ENCODE results near the gene B3GALNT2. TPM values are rescaled to one million over a fixed set of nuclear protein-coding genes. Genes with fewer than 3 reads are reported as not detected.

B3GALNT2 gene
- total RNA-seq, 2 donors from 2014 or later = 9.4 to 18.1 TPM

- H3K27ac Mint-ChIP-seq = no peak overlapping the region
These were observed 9.5 kb upstream of the B3GALNT2 start for GRCh38 chr1:235513495-235514366.

GRCh38 chr1:235511470-235512240 is 7.4 kb upstream of the B3GALNT2 start:
- no peak for ATAC-seq (replicated peaks)

More at GRCh38 chr1:235513495-235514366, 9.5 kb upstream of the B3GALNT2 start:
- Mint-ChIP-seq H3K4me3 (no peak overlapping the region), H3K27me3 (peaks cover 7% of the 10 kb centered on the region), H3K4me1 (no peaks in the 10 kb centered on the region), H3K36me3 (ENCODE audit: low read depth) (no peaks in the 10 kb centered on the region), H3K9me3 (no peaks in the 10 kb centered on the region)
- ATAC-seq (replicated peaks) = peak; percentile 63

DNA sequence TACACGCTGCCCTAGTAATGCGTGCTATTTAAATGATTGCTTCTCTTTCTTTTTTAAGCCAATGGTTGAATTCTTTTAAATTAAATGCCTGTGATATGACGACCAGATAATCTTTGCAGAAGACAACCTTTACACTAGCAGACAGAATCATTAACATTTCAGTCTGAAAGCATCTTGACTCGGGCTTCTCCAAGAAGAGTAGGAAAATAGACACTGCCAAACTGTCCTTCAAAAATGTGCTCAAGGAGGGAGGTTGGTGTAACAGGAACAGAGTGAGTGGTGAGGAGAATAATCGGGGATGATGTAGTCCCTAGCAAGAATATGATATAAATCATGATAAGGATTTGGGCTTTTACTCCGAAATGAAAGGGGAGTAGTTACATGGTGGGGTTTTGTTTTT is 6.6 kb upstream of the B3GALNT2 start:
- Mint-ChIP-seq H3K36me3 (ENCODE audit: low read depth) (no peaks in the 10 kb centered on the region), H3K27me3 (peaks cover 7% of the 10 kb centered on the region), H3K9me3 (no peaks in the 10 kb centered on the region), H3K4me1 (peaks cover 5% of the 10 kb centered on the region), H3K4me3 (no peak overlapping the region), H3K27ac (no peak overlapping the region)
- no peak for ATAC-seq (replicated peaks)

More at GRCh38 chr1:235511470-235512240, 7.4 kb upstream of the B3GALNT2 start:
- H3K27me3 Mint-ChIP-seq = peaks cover 7% of the 10 kb centered on the region
- no peaks in the 10 kb centered on the region for H3K36me3 Mint-ChIP-seq (ENCODE audit: low read depth)
- H3K4me1 Mint-ChIP-seq = no peaks in the 10 kb centered on the region
- H3K4me3 Mint-ChIP-seq = no peak overlapping the region
- H3K9me3 Mint-ChIP-seq = no peaks in the 10 kb centered on the region
- H3K27ac Mint-ChIP-seq = no peak overlapping the region

DNA sequence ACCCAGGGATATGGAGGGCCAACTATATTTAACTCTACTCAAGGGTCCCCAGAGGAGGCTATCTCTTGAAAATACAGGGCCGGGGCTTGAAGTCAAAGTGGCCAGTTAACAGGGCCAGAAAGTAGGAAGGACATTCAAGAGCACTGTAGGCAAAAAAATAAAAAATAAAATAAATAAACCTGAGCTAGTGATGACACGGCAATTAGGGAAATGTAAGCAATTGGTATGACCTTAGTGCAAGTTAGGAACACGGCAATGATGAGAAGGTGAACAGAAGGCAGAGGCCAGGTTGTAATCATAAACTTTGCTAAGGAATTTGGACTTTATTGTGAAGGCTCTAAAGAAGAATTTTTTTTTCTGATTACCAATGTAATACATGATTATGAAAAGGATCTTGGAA is 3.4 kb upstream of the B3GALNT2 start:
- ATAC-seq (replicated peaks) = no peak
- H3K9me3 Mint-ChIP-seq = no peaks in the 10 kb centered on the region
- peaks cover 14% of the 10 kb centered on the region for H3K4me1 Mint-ChIP-seq
- H3K36me3 Mint-ChIP-seq (ENCODE audit: low read depth) = peaks cover 14% of the 10 kb centered on the region
- no peak overlapping the region for H3K27ac Mint-ChIP-seq
- no peak overlapping the region for H3K4me3 Mint-ChIP-seq
- peaks cover 7% of the 10 kb centered on the region for H3K27me3 Mint-ChIP-seq

DNA sequence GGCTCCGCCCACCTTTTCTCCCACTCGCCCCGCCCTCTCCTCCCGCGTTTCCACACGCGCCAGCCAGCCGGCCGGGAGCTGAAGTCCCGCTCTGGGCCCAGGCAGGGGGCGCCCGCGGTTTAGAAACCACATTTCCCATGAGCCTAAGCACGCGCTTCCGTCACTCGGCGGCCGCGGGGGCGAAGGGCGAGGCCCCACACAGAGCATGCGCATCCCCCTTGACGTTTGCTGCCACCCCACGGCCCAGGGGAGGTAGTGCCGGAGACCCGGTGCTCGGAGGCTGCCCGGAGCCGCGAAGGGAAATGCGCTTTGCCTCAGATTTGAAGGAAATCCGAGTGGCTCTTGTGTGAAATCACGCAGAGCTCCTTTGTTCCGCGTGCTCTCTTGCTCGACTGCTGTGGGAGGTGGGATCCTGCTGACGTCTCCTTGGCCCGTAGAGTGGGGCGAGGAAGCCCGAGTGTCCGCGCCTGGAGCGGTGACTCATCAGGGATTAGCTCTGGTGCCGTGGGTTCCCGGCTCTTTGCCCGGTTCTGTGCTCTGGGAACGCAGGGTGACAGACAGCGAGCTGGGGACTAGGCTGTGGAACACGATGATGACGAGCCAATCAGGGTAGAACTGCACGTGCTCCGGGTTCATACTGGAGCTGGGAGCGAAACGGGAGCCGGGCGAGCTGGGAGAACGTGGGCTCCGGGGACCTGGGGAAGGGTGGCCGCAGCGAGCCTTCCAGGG is 406 bp upstream of the B3GALNT2 start:
- Mint-ChIP-seq H3K4me1 (peaks cover 25% of the 10 kb centered on the region), H3K27ac (peak overlapping the region; percentile 96), H3K36me3 (ENCODE audit: low read depth) (peaks cover 14% of the 10 kb centered on the region), H3K4me3 (peak overlapping the region; percentile 97), H3K27me3 (no peaks in the 10 kb centered on the region), H3K9me3 (no peaks in the 10 kb centered on the region)
- peak; percentile 83 for ATAC-seq (replicated peaks)

- Mint-ChIP-seq H3K27me3 (no peaks in the 10 kb centered on the region), H3K36me3 (ENCODE audit: low read depth) (peaks cover 14% of the 10 kb centered on the region), H3K9me3 (no peaks in the 10 kb centered on the region), H3K27ac (peak overlapping the region; percentile 89), H3K4me1 (peaks cover 25% of the 10 kb centered on the region), H3K4me3 (peak overlapping the region; percentile 97)
- no peak for ATAC-seq (replicated peaks)
These were observed 690 bp downstream of the B3GALNT2 start for GRCh38 chr1:235503403-235504121.

DNA sequence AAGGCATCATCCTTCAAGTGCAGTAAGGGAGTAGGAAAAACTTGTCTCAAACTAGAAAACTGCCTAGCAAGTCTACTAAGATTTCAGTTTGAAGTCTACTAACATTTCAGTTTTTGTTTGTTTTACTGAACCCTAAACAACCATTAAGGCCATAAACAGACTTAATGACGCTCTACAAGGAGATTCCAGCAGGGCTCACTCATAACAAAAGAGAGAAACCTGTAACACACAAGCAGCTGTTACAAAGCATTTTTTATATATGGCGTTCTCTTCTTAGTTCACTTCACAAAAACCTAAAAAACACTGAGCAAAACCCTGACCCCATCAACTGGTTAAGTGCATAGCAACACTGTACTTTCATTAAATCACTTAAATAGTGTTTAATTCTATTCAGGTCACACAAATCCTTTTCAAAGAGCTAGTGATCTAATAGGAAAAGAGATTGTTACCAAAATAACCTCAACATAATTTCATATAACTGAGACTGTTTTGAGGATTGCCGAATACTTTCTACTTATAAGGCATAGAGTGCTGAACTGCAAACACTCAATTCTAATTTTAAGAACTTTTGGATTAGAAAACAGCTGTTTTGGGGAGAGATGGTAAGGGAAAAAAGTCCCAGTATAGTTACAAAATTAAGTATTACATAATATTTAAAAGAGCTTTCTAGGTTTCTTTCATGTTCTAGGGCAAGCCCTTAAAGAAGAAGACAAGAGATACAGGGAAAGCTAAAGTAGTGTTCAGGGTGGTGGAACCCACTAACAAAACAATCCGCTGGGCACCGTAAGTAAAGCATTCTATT is 1.4 kb downstream of the B3GALNT2 start:
- Mint-ChIP-seq H3K27me3 (no peaks in the 10 kb centered on the region), H3K9me3 (no peaks in the 10 kb centered on the region), H3K36me3 (ENCODE audit: low read depth) (peaks cover 14% of the 10 kb centered on the region), H3K27ac (peak overlapping the region; percentile 89), H3K4me3 (peak overlapping the region; percentile 97), H3K4me1 (peaks cover 25% of the 10 kb centered on the region)
- ATAC-seq (replicated peaks) = no peak

GRCh38 chr1:235500971-235501540 is 3.2 kb downstream of the B3GALNT2 start:
- no peaks in the 10 kb centered on the region for H3K9me3 Mint-ChIP-seq
- H3K27me3 Mint-ChIP-seq = no peaks in the 10 kb centered on the region
- no peak overlapping the region for H3K27ac Mint-ChIP-seq
- ATAC-seq (replicated peaks) = no peak
- H3K4me3 Mint-ChIP-seq = no peak overlapping the region
- H3K36me3 Mint-ChIP-seq (ENCODE audit: low read depth) = peaks cover 14% of the 10 kb centered on the region
- peaks cover 20% of the 10 kb centered on the region for H3K4me1 Mint-ChIP-seq

- H3K27me3 Mint-ChIP-seq = no peaks in the 10 kb centered on the region
- H3K4me3 Mint-ChIP-seq = no peak overlapping the region
- no peak for ATAC-seq (replicated peaks)
- H3K9me3 Mint-ChIP-seq = no peaks in the 10 kb centered on the region
- H3K27ac Mint-ChIP-seq = no peak overlapping the region
- peaks cover 34% of the 10 kb centered on the region for H3K36me3 Mint-ChIP-seq (ENCODE audit: low read depth)
- peaks cover 13% of the 10 kb centered on the region for H3K4me1 Mint-ChIP-seq
These were observed 8.7 kb downstream of the B3GALNT2 start for GRCh38 chr1:235495551-235495950.

GRCh38 chr1:235495030-235495429 is 9.2 kb downstream of the B3GALNT2 start:
- H3K9me3 Mint-ChIP-seq = no peaks in the 10 kb centered on the region
- H3K36me3 Mint-ChIP-seq (ENCODE audit: low read depth) = peaks cover 34% of the 10 kb centered on the region
- H3K4me3 Mint-ChIP-seq = no peak overlapping the region
- no peaks in the 10 kb centered on the region for H3K27me3 Mint-ChIP-seq
- H3K4me1 Mint-ChIP-seq = peaks cover 13% of the 10 kb centered on the region
- H3K27ac Mint-ChIP-seq = no peak overlapping the region
- no peak for ATAC-seq (replicated peaks)

DNA sequence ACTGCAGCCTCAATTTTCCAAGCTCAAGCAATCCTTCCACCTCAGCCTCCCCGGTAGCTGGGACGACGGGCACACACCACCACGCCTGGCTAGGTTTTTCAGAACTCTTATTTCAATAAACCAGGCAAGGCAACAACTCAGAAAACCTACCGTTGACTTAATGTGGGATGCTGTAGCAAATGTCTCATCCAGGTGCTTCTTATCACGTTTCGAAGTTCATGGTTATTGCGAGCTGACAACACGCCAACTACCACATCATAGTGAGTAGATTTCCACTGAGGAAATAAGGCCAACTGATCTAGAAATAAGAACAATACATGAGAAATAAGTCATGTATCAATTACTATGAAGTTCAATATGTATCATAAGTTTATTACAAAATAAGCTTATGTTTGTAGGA is 9.7 kb downstream of the B3GALNT2 start:
- Mint-ChIP-seq H3K4me1 (peaks cover 13% of the 10 kb centered on the region), H3K36me3 (ENCODE audit: low read depth) (peaks cover 34% of the 10 kb centered on the region), H3K27me3 (no peaks in the 10 kb centered on the region), H3K4me3 (no peak overlapping the region), H3K9me3 (no peaks in the 10 kb centered on the region), H3K27ac (no peak overlapping the region)
- ATAC-seq (replicated peaks) = no peak

DNA sequence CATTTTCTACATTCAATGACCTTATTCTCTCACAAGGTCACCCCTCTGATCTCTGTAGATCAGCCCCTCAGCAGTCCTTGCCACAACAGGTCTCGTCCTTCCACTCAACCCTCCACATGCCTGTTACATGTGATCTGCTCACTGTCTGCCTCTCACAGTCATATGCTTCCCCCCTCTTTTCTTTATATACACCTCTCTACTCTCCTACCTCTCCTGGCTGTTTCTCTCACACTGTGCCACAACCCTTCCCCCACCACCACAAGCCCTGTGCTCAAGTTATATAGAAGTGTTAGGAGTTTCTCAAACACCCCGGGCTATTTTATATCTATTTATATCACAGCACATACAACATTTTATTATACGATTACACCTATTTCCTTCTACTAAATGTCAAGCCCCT is 12.6 kb downstream of the B3GALNT2 start:
- Mint-ChIP-seq H3K27me3 (no peaks in the 10 kb centered on the region), H3K9me3 (no peaks in the 10 kb centered on the region), H3K4me1 (peaks cover 13% of the 10 kb centered on the region), H3K36me3 (ENCODE audit: low read depth) (peaks cover 34% of the 10 kb centered on the region), H3K4me3 (no peak overlapping the region), H3K27ac (no peak overlapping the region)
- ATAC-seq (replicated peaks) = no peak

DNA sequence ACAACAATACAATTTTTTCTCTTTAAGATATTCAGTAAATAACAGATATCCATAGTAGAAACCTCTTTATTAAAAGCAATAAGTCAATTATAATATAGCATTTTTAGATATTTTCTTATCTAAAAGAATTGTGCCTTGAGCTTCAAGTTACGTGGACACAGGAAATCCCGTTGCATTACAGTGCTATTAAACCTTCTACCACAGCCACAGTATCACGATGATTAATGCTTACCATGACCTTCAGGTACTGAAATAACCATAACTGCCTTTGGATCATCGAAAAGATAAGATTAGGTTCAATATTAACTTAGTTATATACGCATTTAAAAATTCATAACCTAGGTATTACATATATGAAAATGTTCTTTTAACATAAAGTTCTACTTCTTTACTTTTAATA is 17.9 kb downstream of the B3GALNT2 start:
- Mint-ChIP-seq H3K9me3 (no peaks in the 10 kb centered on the region), H3K36me3 (ENCODE audit: low read depth) (peaks cover 31% of the 10 kb centered on the region), H3K27ac (no peak overlapping the region), H3K4me1 (no peaks in the 10 kb centered on the region), H3K27me3 (no peaks in the 10 kb centered on the region), H3K4me3 (no peak overlapping the region)
- no peak for ATAC-seq (replicated peaks)
